Peyer's patch (tissue), 4 donors: ENCODE data around the gene TMEM131.

Source experiments
- CTCF ChIP-seq, 6 experiments: fragments of 450-650 bp in 4 of 6; fragments of 200-600 bp in 2 of 6; sonication (generic) in 1 of 6; IDR thresholded peaks; one replicate each; pipeline ENCODE4 v1.5.1; 2017 to 2019; ENCODE audit warnings: antibody characterized with exemption in 6 of 6, mild to moderate bottlenecking in 3 of 6, moderate library complexity in 1 of 6
- POLR2A ChIP-seq, 2 donors: fragments of 450-650 bp; IDR thresholded peaks; one replicate each; pipeline ENCODE4 v1.5.1; 2017; ENCODE audit warnings: antibody characterized with exemption in 2 of 2, mild to moderate bottlenecking in 2 of 2, moderate library complexity in 2 of 2

- TF ChIP-seq POLR2A (IDR thresholded peaks at IDR 0.05) (no peak), CTCF (IDR thresholded peaks at IDR 0.05) (no peak)
Observed at GRCh38 chr2:97871096-97871780, 124.5 kb downstream of the TMEM131 start.
